OCI-LY1 (cell line): ENCODE measurements around the gene HSPA12A.

ENCODE experiments used
- H2AFZ ChIP-seq: fragments of 200-600 bp; sonication (generic), shearing (Covaris generic); 2 replicates; pipeline ENCODE4 v1.6.0; 2014; ENCODE audit warnings: antibody characterized with exemption, mild to moderate bottlenecking, low read length
- H3F3A ChIP-seq: fragments of 200-600 bp; sonication (generic), shearing (Covaris generic); 2 replicates; pipeline ENCODE4 v1.6.0; 2014; ENCODE audit warnings: mild to moderate bottlenecking, antibody characterized with exemption, low read length, moderate library complexity; ENCODE audit not compliant: insufficient read depth
- H3K27ac ChIP-seq: fragments of 200-600 bp; sonication (generic); 2 replicates; pipeline ENCODE4 v1.5.1; 2014; ENCODE audit warnings: low read length, mixed run types, mild to moderate bottlenecking, low read depth; ENCODE audit not compliant: poor library complexity, severe bottlenecking
- H3K27me3 ChIP-seq: fragments of 200-600 bp; sonication (generic); 2 replicates; pipeline ENCODE4 v1.6.0; 2014; ENCODE audit warnings: antibody characterized with exemption, mild to moderate bottlenecking, low read length, moderate library complexity; ENCODE audit not compliant: insufficient read depth
- H3K36me3 ChIP-seq: fragments of 200-600 bp; sonication (generic); 2 replicates; pipeline ENCODE4 v1.6.1; 2014; ENCODE audit warnings: mild to moderate bottlenecking, antibody characterized with exemption, low read length, moderate library complexity, mixed read lengths; ENCODE audit not compliant: insufficient read depth
- H3K4me1 ChIP-seq: fragments of 200-600 bp; sonication (generic); 2 replicates; pipeline ENCODE4 v1.5.1; 2014; ENCODE audit warnings: mild to moderate bottlenecking, low read length, moderate library complexity; ENCODE audit not compliant: insufficient read depth, severe bottlenecking
- H3K4me2 ChIP-seq: fragments of 200-600 bp; sonication (generic), shearing (Covaris generic); 2 replicates; pipeline ENCODE4 v1.6.1; 2014; ENCODE audit warnings: low read length
- H3K4me3 ChIP-seq: fragments of 200-600 bp; sonication (generic); 2 replicates; pipeline ENCODE4 v1.5.1; 2014; ENCODE audit warnings: low read length, low read depth, mild to moderate bottlenecking, mixed read lengths; ENCODE audit not compliant: poor library complexity, severe bottlenecking
- H3K79me2 ChIP-seq: fragments of 200-600 bp; shearing (Covaris generic); 2 replicates; pipeline ENCODE4 v1.6.1; 2016; ENCODE audit warnings: mixed run types, low read length, mixed read lengths; ENCODE audit not compliant: insufficient read depth
- H3K9ac ChIP-seq: fragments of 200-600 bp; sonication (generic), shearing (Covaris generic); 2 replicates; pipeline ENCODE4 v1.6.1; 2014; ENCODE audit warnings: mild to moderate bottlenecking, low read length, mixed read lengths
- H3K9me2 ChIP-seq: fragments of 200-600 bp; sonication (generic), shearing (Covaris generic); 2 replicates; pipeline ENCODE4 v1.6.1; 2014; ENCODE audit warnings: low read depth, mild to moderate bottlenecking, low read length, mixed read lengths
- H3K9me3 ChIP-seq: fragments of 200-600 bp; shearing (Covaris generic); 2 replicates; pipeline ENCODE4 v1.6.1; 2014; ENCODE audit warnings: low read length, mixed read lengths
- H4K20me1 ChIP-seq: fragments of 200-600 bp; sonication (generic), shearing (Covaris generic); 2 replicates; pipeline ENCODE4 v1.6.0; 2016; ENCODE audit warnings: mild to moderate bottlenecking, low read length; ENCODE audit not compliant: insufficient read depth
- CTCF ChIP-seq: fragments of 200-600 bp; sonication (generic), shearing (Covaris generic); IDR thresholded peaks from 2 replicates; pipeline ENCODE4 v1.5.1; 2017; ENCODE audit warnings: mild to moderate bottlenecking, antibody characterized with exemption, low read length, moderate library complexity, mixed read lengths
- EZH2 ChIP-seq: fragments of 200-600 bp; sonication (generic), shearing (Covaris generic); IDR thresholded peaks from 2 replicates; pipeline ENCODE4 v1.8.0; 2017; ENCODE audit warnings: borderline replicate concordance, mixed run types, mild to moderate bottlenecking, antibody characterized with exemption, low read length, moderate library complexity, mixed read lengths

Gene HSPA12A

DNA sequence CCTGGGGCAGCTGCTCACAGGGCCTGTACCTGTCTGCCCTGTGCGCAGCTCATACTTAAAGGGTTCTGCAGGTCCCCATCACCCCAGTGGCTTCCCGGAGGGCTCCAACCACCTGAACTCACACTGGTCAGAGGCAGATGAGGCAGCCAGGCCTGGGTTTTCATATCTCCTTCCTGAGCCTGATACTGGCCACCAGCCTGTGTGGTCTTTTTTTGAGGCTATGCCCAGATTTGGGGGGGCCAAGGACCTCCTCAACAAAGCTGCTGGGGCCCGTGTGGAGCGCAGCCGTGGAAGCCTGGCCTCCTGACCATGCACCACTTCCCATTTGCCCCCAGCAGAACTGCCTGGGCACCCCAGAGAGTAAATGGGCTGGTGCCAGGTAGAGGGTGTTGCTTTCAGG is 95.9 kb downstream of the HSPA12A start:
- TF ChIP-seq CTCF, result no peak
- no peak for TF ChIP-seq EZH2
- Histone ChIP-seq H2AFZ (no peak overlapping the region), H4K20me1 (no peaks in the 10 kb centered on the region), H3K4me1 (no peaks in the 10 kb centered on the region), H3K4me2 (no peak overlapping the region), H3K4me3 (no peak overlapping the region), H3K27ac (no peak overlapping the region), H3K9me3 (no peaks in the 10 kb centered on the region), H3K9me2 (no peaks in the 10 kb centered on the region), H3K9ac (no peak overlapping the region), H3K27me3 (peaks cover 3% of the 10 kb centered on the region; the same call in 1 of the 2 replicates), H3K79me2 (no peaks in the 10 kb centered on the region), H3F3A (no peaks in the 10 kb centered on the region), H3K36me3 (no peaks in the 10 kb centered on the region)

GRCh38 chr10:116637830-116638229 is 104.5 kb downstream of the HSPA12A start:
- no peaks in the 10 kb centered on the region for H3K9me2 ChIP-seq
- H3K36me3 ChIP-seq, result no peaks in the 10 kb centered on the region
- H3K9ac ChIP-seq, result no peak overlapping the region
- H3K79me2 ChIP-seq, result no peaks in the 10 kb centered on the region
- TF ChIP-seq CTCF (no peak), EZH2 (no peak)
- no peak overlapping the region for H3K27ac ChIP-seq
- H3F3A ChIP-seq, result no peaks in the 10 kb centered on the region
- no peak overlapping the region for H3K4me2 ChIP-seq
- H2AFZ ChIP-seq, result no peak overlapping the region
- H3K4me1 ChIP-seq, result no peaks in the 10 kb centered on the region
- no peaks in the 10 kb centered on the region for H3K9me3 ChIP-seq
- H3K27me3 ChIP-seq, result no peaks in the 10 kb centered on the region
- H4K20me1 ChIP-seq, result no peaks in the 10 kb centered on the region
- H3K4me3 ChIP-seq, result no peak overlapping the region

- H3K4me2 ChIP-seq, result no peak overlapping the region
- H3K9me3 ChIP-seq, result no peaks in the 10 kb centered on the region
- H4K20me1 ChIP-seq, result no peaks in the 10 kb centered on the region
- H3K79me2 ChIP-seq, result no peaks in the 10 kb centered on the region
- H3K36me3 ChIP-seq, result no peaks in the 10 kb centered on the region
- H3K4me1 ChIP-seq, result no peaks in the 10 kb centered on the region
- TF ChIP-seq EZH2 (no peak), CTCF (no peak)
- no peaks in the 10 kb centered on the region for H3K9me2 ChIP-seq
- no peak overlapping the region for H3K9ac ChIP-seq
- H3K27ac ChIP-seq, result no peak overlapping the region
- H3F3A ChIP-seq, result no peaks in the 10 kb centered on the region
- H3K4me3 ChIP-seq, result no peak overlapping the region
- no peak overlapping the region for H2AFZ ChIP-seq
- H3K27me3 ChIP-seq, result no peaks in the 10 kb centered on the region
Measured at GRCh38 chr10:116636976-116637375, 105.4 kb downstream of the HSPA12A start.
